HG02884 (cell line): ENCODE measurements around the gene DEPDC5.

Experiments
- ATAC-seq: cut with Tn5 transposase; IDR thresholded peaks from one replicate; pipeline ENCODE4 v1.9.1; 2021; ENCODE audit warnings: mild to moderate bottlenecking, moderate library complexity; ENCODE audit not compliant: unreplicated experiment

Gene DEPDC5

DNA sequence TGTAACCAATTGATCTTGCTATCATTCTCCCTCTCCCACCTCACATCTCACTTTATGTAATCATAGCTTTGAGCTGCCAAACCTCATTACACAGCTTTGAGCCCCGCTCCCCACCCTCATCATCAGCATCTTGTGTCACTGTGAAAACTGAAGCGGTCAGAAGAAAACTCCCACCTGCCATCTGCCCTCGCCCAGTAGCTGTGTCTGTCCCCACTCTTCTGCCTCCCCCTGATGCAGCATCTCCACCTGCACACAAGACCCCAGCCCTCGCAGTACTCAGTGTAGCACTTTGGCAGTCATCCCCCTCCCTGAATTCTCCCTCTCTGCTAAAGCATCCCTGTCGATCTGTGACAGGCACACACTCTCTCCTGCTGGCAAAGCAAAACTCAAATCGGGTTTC is 130.2 kb downstream of the DEPDC5 start:
- ATAC-seq = no peak

DNA sequence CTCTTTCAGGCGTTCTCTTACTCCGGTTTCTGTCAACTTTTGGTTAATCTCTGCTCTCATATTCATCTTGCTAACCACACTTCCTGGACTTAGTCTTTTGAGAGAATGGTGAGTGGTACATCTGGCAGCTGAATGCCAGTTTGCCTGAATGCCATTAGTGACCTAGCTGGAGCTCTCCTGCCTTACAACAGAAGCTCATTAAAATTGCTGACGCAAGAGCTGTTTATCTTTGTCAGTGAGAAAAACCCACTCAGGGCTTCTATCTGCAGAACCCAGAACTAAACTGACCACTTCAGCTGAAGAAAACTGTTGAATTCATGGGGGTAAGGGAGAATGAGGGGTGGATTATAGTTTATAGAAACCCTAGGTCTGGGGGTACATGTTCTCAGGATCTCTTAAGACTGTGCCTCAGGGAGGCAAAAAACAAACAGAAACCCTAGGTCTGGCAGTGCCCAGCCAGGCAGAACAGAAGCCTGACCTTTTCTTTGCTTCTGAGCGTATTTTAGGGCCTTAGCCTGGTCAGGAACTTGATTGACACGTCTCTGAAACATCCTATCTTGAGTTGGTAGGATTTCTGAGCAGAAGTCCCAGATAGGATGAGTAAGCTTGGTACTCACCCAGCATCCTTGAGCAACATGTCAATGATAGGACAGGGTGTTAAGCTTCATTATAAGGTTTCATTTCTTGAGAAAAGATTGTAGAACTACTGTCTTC is 137.7 kb downstream of the DEPDC5 start:
- no peak for ATAC-seq

DNA sequence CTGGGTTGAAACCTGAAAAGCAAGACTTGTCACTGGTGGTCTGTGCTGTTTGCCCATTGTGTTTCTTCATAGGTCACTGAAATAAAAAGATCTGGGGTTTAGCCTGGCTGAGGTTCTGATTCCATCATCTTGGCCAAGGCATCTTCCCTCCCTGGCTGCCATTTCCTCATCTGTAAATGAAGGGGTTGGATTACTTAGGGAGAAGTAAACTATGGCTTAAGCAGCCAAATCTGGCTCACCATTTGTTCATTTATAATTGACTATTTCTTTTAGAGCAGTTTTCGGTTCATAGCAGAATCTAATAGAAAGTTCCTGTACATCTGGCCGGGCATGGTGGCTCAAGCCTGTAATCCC is 138.2 kb downstream of the DEPDC5 start:
- no peak for ATAC-seq

DNA sequence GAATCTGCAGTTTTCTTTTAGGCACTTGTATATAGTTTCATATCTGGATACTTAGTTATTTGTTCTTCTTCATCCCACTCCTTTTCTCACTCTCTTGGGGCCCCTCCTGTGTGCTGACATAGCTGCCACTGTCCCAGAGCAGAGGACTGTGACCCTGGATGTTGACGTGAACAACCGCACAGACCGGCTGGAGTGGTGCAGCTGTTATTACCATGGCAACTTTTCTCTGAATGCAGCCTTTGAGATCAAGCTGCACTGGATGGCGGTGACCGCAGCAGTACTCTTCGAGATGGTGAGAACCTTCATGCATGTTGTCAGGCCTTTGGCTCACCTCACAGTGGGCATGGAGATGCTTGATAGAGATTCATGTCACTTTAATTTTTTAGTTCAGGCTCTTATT is 139.6 kb downstream of the DEPDC5 start:
- no peak for ATAC-seq

DNA sequence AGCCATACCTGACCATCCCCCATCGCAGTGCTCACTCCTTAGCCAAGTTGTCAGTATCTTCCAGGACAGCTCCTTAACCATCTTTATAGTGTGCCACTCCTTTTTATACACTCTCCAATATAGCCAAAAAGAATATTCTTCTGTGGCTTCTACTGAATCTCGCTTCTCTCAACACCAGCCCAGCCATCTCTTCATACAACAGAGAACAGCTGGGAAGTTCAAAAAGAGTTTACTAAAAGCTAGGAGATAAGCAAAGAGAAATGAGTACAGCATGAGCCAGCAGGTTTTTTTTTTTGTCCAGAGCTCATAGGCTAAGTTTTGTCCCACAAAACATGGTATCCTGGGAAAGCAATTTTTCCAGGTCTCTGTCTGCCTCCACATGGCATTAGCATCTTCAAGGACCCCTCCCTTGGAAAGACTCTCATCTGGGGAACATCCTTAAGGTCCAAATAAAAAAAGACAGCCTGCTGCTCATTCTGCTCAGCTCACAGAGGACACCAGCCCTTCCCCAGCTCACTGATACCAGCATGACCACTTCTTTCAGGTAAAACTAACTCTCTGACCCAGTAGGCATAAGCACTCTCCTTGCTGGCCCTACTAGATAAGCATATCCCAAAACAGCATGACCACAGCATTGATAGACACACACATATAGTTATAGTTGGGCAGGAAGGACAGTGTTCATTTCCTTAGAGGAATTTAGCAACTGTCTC is 141.7 kb downstream of the DEPDC5 start:
- ATAC-seq = no peak

DNA sequence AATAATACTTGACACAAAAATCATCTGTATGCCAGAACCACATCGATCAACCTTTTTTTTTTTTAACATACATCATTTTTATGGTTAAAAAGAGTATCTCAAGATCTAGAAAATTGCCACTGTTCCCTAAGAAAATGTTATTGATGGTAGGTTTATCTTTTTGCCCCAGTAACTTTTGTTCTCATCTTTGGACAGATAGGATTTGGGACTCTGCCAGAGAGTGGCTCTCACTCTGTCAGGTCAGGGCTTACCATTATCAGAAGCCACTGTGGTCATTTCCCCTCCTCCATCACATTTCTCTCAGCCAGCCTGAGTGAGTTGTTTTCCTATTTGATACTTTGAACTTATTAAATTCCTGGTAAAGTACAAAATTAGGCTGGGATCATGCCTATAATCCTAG is 142.7 kb downstream of the DEPDC5 start:
- no peak for ATAC-seq

DNA sequence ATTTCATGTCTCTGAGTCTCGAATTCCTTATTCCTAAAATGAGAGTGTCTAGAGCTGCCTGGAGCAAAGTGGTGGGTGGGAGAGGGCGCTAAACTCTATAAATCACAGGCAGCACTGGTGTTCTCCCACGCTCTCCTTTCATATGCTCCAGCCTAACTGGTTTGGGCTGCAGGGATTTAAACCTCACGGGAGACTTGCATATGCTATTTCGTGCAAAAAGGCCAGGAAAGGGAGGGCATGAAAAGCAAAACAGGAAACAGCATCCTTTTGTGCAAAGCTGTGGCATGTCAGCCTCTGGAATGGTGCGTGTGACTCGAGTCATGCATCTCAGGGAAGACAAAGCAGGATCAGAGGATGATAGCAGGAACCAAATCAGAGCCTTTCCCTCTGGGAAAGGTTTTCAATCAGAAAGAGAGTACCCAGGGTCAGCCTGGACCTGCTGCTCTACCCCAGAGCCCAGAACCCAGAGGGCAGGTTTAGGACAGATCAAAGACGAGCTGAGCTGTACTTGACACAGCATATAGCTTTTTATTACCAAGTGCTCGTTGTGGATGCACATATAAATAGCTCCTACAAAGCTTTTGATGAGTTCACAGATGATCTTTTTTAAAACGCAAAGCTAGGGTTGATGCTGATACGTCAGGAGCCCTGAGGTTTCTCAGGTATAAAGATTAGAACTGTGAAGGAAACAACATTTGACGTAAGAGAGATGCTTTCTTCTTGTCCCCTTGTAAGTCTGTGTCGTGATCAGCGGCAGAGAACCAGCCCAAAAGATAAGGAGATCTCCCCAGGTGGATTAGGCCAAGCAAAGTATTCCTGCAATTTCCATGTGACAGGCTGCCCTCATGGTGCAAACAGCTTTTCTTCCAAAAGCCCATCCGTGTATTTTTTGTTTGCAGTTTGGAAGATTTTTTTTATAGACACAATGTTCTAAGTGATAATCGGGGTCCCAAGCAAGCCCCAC is 144.3 kb downstream of the DEPDC5 start:
- no peak for ATAC-seq

DNA sequence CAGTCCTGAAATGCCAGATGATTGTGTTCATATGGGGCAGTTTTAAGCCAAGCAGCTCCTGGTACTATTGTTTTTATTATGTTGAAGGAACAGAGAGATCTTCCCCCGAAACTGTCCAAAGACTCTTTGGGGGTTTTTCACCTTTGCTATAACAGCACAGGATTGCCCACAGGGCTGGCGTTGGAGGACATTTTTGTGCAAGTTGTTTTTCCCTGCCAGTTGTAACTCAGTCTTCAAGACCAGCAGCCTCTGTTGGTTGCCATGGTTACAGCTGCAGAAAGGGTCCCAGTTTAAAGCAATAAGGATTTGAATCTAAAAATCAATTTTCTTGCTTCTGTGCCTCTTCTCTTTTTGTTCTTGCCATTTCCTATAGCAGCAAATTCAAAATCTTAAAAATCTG is 145.1 kb downstream of the DEPDC5 start:
- ATAC-seq = no peak

DNA sequence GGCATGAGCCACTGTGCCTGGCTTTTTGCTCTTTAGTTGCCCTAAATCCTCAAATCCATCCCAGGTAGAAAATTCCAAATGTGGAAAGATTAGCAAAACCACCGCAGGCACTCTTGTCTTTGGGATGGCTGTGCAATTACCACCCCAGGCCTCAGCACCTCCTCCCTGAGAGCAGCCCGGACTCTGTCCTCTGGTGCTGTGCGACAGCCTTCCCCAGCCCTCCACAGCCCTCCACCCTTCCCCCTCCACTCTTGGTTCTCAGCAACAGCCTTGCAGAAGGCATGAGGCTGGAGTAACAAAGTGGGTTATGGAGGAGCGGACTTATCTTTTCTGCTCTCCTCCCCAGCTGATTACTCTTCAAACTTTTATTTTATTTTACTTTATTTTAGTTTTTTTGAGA is 145.8 kb downstream of the DEPDC5 start:
- ATAC-seq = no peak

DNA sequence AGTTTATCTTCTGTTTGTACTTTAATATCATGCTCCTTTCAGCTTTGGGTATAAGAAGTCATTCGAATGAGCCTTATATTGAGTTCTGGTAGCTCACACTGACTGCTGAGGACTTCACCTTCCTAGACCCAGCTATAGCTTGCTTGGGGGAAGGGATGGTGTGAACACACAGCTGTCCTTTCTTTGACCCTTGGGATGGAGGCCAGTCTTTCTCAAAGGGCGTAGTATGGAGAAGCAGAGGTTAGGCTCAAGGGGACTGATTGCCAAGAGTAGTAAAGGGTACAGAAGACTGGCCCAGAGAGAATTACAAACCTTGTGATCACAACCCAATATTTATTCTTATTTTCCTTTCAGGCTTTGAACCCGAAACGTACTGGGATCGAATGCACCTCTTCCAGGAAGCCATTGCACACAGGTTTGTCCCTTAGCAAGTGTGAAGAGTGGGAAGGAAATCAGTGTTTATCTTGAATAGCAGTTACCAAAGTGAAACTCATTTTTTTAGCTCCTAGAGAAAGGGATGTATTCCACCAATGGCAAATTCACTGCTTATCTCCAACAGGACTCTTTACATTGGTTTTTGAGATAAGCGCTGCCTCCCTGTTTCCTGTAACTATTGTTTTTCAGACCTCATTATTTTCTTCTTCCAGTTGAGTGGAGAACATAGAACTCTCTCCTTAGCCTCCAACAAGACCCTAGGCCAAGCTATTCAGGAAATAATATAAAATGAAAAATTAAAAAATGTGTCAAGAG is 147.7 kb downstream of the DEPDC5 start:
- no peak for ATAC-seq

DNA sequence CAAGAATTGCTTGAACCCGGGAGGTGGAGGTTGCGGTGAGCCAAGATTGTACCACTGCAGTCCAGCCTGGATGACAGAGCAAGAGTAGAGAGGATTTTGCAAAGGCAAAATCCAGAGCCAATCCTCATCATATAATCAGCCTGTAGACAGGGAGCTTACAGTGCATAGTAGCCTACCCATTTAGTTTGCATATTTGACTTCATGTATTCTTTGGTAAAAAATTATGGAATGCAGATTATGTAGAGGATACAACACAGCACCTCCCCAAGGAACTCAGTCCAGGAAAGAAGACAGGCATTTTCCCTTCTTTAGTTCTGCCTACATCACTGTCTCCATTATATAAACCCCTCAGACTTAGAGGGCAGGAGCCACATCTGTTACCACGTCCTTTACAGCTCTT is 150.8 kb downstream of the DEPDC5 start:
- no peak for ATAC-seq

DNA sequence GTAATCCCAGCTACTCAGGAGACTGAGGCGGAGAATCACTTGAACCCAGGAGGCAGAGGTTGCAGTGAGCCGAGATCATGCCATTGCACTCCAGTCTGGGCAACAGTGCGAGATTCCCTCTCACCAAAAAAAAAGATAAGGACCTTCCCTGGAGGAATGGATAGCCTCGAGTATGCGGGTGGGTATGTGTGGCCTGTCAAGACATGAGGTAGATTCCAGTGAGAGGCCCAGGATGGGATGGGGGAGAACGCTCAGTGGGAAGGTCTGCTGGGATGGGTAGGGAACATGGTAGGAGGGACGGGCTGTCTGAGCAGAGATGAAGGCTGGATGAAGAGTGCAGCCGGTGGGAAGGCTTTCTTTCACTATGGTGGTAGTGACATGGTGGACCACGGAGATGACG is 151.5 kb downstream of the DEPDC5 start:
- no peak for ATAC-seq

DNA sequence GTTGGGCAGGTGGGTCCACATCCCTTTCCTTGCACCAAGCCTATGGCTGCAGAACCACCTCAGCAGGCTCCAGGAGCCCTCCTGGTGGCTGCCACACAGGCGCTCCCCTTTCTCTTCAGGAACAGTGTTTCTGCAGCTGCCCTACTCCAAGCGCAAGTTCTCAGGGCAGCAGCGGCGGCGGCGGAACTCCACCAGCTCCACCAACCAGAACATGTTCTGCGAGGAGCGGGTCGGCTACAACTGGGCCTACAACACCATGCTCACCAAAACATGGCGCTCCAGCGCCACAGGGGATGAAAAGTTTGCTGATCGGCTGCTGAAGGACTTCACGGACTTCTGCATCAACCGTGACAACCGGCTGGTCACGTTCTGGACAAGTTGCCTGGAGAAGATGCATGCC is 152.3 kb downstream of the DEPDC5 start:
- no peak for ATAC-seq

DNA sequence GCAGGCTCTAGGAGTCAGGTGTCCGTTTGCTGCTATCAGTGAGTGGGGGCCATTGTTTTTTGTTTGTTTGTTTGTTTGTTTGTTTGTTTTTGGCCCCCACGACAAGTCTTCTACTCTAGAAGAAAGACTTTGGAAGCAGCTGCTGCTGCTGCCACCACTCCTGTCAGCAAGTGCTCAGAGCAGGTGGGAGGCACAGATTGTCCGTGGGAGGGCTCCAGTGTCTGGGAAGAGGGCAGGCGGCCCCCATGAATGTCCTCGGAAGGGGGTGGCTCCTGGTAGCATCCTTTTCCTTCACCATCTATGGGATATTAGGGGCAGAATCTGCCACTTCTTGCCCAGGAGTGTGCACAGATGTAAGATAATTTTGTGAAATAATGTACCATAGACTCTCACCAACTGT is 152.8 kb downstream of the DEPDC5 start:
- no peak for ATAC-seq

DNA sequence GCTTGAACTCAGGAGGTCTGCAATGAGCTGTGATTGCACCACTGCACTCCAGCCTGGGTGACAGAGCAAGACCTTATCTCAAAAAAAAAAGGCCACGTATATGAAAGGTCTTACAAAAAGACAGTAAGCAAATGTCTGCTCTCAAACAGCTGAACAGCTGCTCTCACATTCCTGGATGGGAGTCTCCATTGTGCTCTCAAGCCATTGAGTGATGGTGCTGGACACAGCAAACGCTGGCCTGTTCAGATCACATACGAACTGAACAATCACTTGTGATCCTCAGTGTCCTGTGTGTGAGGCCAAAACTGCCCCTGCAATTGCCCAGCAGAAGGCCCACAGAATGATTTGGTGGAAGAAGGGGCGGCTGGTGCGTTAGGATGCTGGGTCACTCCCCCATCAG is 156.2 kb downstream of the DEPDC5 start:
- no peak for ATAC-seq

DNA sequence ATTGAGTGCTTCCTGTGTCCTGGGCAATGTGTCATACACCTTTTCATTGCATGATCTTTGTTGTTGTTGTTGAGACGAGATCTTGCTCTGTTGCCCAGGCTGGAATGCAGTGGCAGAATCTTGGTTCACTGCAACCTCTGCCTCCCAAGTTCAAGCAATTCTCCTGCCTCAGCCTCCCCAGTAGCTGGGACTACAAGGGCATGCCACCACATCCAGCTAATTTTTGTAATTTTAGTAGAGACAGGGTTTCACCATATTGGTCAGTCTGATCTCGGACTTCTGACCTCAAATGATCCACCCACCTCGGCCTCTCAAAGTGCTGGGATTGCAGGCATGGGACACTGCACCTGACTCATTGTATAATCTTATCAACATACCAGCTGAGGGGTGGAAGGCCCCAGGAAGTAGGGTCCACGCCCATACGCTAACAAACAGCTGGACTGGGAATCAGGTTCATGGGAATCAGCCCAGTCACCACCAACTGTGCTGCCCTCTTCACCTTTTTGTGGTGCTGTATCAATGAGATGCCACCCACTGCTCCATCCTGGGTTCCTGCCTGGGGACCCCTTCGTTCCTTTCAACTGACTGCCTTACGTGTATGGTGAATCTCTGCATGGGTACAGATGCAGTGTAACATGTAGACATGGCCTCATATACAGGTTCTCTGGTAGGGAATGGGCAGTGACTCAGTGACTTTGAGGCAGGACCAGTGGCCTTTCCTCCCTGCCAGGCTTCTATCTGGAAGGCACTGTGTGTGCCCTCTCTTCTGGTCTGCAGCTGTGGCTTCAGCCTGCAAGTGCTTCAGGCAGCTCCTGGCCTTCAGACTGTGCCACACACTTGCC is 158.0 kb downstream of the DEPDC5 start:
- no peak for ATAC-seq

DNA sequence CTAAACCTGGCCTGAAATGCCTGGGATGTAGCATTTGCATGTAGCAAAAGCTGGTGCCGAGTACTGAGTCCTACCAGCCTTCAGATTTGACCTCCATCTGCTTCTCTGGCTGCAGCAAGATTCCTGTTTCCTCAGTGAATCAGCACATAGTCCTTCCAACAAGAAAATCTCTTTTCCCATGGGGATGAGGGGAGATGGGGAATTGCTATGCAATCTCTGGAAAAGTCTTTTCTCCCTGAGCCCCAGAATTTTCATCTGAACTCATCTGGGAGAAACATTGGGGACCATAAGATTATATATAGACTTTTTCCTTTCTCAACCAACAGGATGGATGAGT is 158.6 kb downstream of the DEPDC5 start:
- no peak for ATAC-seq

DNA sequence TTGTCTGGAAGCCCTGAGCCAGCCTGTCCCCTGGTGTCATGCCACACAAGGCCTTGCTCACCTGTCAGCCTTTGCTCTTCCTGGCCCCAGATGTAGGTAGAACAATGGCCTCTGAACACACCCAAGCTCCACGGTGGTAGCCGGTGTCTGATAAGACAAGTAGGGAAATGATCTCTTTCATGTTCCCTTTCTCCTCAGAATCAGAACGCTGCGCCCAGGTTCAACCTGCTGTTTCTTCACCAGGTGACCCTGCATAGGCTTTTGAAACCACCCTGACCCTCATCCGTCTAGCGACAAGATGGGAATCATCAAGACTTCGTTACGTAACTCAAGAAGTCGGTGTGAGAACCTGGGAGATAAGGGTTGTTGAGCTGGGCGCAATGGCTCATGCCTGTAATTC is 161.8 kb downstream of the DEPDC5 start:
- no peak for ATAC-seq

DNA sequence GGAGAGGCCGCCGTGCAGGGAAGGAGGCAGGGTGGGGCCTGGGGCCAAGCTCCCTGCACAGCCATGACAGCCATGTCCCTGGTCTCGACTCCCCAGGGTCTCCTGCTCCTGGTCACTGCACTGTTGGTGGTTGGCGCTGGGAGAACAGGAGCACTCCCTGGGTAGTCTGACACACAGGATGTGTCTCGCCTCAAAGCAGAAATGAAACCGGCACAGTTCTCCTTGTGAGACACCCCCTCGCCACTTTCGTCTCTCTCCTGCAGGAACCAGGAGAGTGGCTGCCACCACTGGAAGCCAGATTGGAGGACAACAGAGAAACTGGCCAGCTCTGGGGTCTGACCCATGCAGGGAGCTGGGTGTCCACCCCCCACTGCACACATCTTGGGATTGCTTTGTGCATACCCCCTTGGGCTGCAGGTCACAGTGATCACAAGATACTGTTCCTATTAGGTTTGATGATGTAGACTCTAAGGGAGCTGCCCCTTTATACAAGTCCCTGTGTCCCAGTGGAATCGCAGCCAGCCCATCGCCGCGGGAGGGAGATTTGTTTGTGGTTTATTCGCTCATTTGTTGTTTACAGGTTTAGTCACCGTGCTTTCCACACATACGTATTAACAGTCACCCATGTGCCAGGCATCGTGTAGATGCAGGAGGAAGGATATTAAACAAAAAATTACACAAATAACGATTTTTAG is 163.6 kb downstream of the DEPDC5 start:
- no peak for ATAC-seq

DNA sequence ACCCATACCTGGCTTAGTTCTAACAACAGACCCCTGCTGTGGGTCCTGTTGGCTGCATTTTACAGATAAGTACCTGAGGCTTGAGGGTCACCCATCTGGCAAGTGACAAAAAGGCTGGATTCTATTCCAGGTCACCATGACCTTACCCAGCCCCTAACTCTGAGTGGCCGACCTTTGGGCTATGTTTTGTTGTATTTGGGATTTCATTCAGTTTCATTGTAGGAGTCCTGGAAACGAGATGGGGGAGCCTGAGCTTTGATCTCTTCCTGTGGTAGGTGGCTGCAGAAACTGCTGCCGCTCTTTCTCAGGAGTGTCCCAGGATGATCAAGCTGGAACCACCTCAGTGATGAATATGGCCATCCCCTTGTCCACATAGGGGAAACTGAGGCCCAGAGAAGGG is 165.9 kb downstream of the DEPDC5 start:
- no peak for ATAC-seq
